GM21447 (cell line): ENCODE measurements around the gene PEX14.

Experiments
- ATAC-seq: cut with Tn5 transposase; IDR thresholded peaks from one replicate; pipeline ENCODE4 v1.9.1; 2021; ENCODE audit not compliant: unreplicated experiment

Gene PEX14

GRCh38 chr1:10540277-10541005 is 65.7 kb downstream of the PEX14 start:
- ATAC-seq: no peak

GRCh38 chr1:10541286-10541685 is 66.5 kb downstream of the PEX14 start:
- ATAC-seq: no peak

- ATAC-seq: no peak
Observed at GRCh38 chr1:10544239-10544638, 69.5 kb downstream of the PEX14 start.

GRCh38 chr1:10546896-10547295 is 72.1 kb downstream of the PEX14 start:
- no peak for ATAC-seq

- ATAC-seq: no peak
Observed at GRCh38 chr1:10549904-10550664, 75.3 kb downstream of the PEX14 start.

- ATAC-seq: no peak
Observed at GRCh38 chr1:10553118-10553517, 78.4 kb downstream of the PEX14 start.

- ATAC-seq: no peak
Observed at GRCh38 chr1:10555635-10556429, 81.1 kb downstream of the PEX14 start.

- ATAC-seq: no peak
Observed at GRCh38 chr1:10556430-10557005, 81.8 kb downstream of the PEX14 start.

GRCh38 chr1:10557714-10558113 is 83.0 kb downstream of the PEX14 start:
- no peak for ATAC-seq

- ATAC-seq: no peak
Observed at GRCh38 chr1:10559386-10559785, 84.6 kb downstream of the PEX14 start.

- ATAC-seq: no peak
Observed at GRCh38 chr1:10561497-10561896, 86.7 kb downstream of the PEX14 start.

- no peak for ATAC-seq
Observed at GRCh38 chr1:10561955-10562354, 87.2 kb downstream of the PEX14 start.

GRCh38 chr1:10564063-10564462 is 89.3 kb downstream of the PEX14 start:
- no peak for ATAC-seq

- ATAC-seq: no peak
Observed at GRCh38 chr1:10569531-10569930, 94.8 kb downstream of the PEX14 start.

GRCh38 chr1:10575616-10576015 is 100.9 kb downstream of the PEX14 start:
- ATAC-seq: no peak

- no peak for ATAC-seq
Observed at GRCh38 chr1:10578070-10578469, 103.3 kb downstream of the PEX14 start.

- no peak for ATAC-seq
Observed at GRCh38 chr1:10583641-10584040, 108.9 kb downstream of the PEX14 start.

- ATAC-seq: no peak
Observed at GRCh38 chr1:10585242-10585641, 110.5 kb downstream of the PEX14 start.

- ATAC-seq: no peak
Observed at GRCh38 chr1:10586125-10586524, 111.4 kb downstream of the PEX14 start.

GRCh38 chr1:10588640-10589039 is 113.9 kb downstream of the PEX14 start:
- no peak for ATAC-seq

- ATAC-seq: no peak
Observed at GRCh38 chr1:10589074-10589473, 114.3 kb downstream of the PEX14 start.
